HCT116 (cell line): ENCODE results near the gene TIMM10B. TPM values are rescaled to one million over a fixed set of nuclear protein-coding genes. Genes with fewer than 3 reads are reported as not detected.

Source experiments
- ATAC-seq: fragments of 200-7000 bp; cut with Tn5 transposase; 2 replicates; pipeline ENCODE4 v1.9.1; 2020; ENCODE audit warnings: mild to moderate bottlenecking, moderate library complexity
- BruUV-seq: library from RNA; stranded (reverse); fragments of 400-500 nt; replicated peaks from 2 replicates; lab custom pipeline; 2021; lab: Mats Ljungman, UMichigan
- CTCF ChIA-PET: fragments of 300-600 bp; sonication (Branson Sonifier 250); formaldehyde crosslinking; loops from one replicate; lab custom pipeline; 2021; ENCODE audit warnings: antibody characterized with exemption; lab: Charles Lee
- POLR2A ChIA-PET: fragments of 300-600, 350-600 bp; sonication (Branson Sonifier 250); formaldehyde crosslinking; loops from one replicate; lab custom pipeline; 2021; ENCODE audit warnings: antibody characterized with exemption; lab: Charles Lee
- RAD21 ChIA-PET, 2 experiments: fragments of 300-600 bp; sonication (Branson Sonifier 250); formaldehyde crosslinking; loops; one replicate each; lab custom pipeline; 2023; ENCODE audit warnings: low total read pairs in 2 of 2; ENCODE audit not compliant: uncharacterized antibody in 2 of 2, unreplicated experiment in 2 of 2, low non-redundant PET in 1 of 2; lab: Charles Lee
- DNase-seq: peaks from one replicate; pipeline ENCODE4 v3.0.0-alpha.2; 2010; ENCODE audit warnings: low read depth, low spot score
- H2AFZ ChIP-seq: fragments of 200-600 bp; shearing (Covaris generic), sonication (generic); 2 replicates; pipeline ENCODE4 v1.6.1; 2017; ENCODE audit warnings: low read depth, mixed run types, mixed read lengths, antibody characterized with exemption, low read length; ENCODE audit not compliant: poor library complexity, severe bottlenecking
- H3K27ac ChIP-seq: 2 replicates; pipeline ENCODE4 v1.5.1; 2012; ENCODE audit warnings: low read depth, low read length
- H3K27me3 ChIP-seq: fragments of 200-600 bp; sonication (generic); 2 replicates; pipeline ENCODE4 v1.6.1; 2016; ENCODE audit warnings: mixed run types, low read length, mixed read lengths; ENCODE audit not compliant: insufficient read depth
- H3K36me3 ChIP-seq, 2 experiments: fragments of 200-500 bp in 1 of 2; fragments of 200-600 bp in 1 of 2; sonication (Bioruptor generic) in 1 of 2; sonication (generic) in 1 of 2; 2 replicates each; pipeline versions ENCODE4 v1.5.1 to v1.6.1; 2014 to 2016; ENCODE audit warnings: low read length in 2 of 2, inconsistent platforms in 1 of 2, mixed read lengths in 1 of 2, mixed run types in 1 of 2; ENCODE audit not compliant: insufficient read depth in 2 of 2, control insufficient read depth in 1 of 2
- H3K4me1 ChIP-seq, 2 experiments: fragments of 200-600 bp in 1 of 2; sonication (generic) in 1 of 2; 2 replicates each; pipeline versions ENCODE4 v1.5.1 to v1.6.1; 2012 to 2017; ENCODE audit warnings: low read length in 2 of 2, inconsistent platforms in 1 of 2, mild to moderate bottlenecking in 1 of 2, mixed read lengths in 1 of 2, mixed run types in 1 of 2, moderate library complexity in 1 of 2; ENCODE audit not compliant: insufficient read depth in 2 of 2, control insufficient read depth in 1 of 2
- H3K4me2 ChIP-seq: fragments of 200-600 bp; sonication (generic); 2 replicates; pipeline ENCODE4 v1.6.1; 2017; ENCODE audit warnings: mixed run types, low read length, mixed read lengths
- H3K4me3 ChIP-seq, 2 experiments: fragments of 200-600 bp in 1 of 2; sonication (generic) in 1 of 2; replicated peaks in 1 of 2; 2 replicates each; pipeline ENCODE4 v1.5.1; 2011 to 2016; ENCODE audit warnings: low read length in 2 of 2, control low read depth in 1 of 2, low read depth in 1 of 2, mild to moderate bottlenecking in 1 of 2, mixed read lengths in 1 of 2, mixed run types in 1 of 2
- H3K79me2 ChIP-seq: fragments of 200-600 bp; sonication (generic); 2 replicates; pipeline ENCODE4 v1.6.1; 2017; ENCODE audit warnings: mild to moderate bottlenecking, mixed run types, low read length, moderate library complexity, mixed read lengths; ENCODE audit not compliant: insufficient read depth
- H3K9ac ChIP-seq: fragments of 200-600 bp; sonication (generic); 2 replicates; pipeline ENCODE4 v1.6.1; 2016; ENCODE audit warnings: low read length, mixed read lengths
- H3K9me2 ChIP-seq: fragments of 200-600 bp; sonication (generic), shearing (Covaris generic); 2 replicates; pipeline ENCODE4 v1.6.1; 2017; ENCODE audit warnings: mixed run types, mild to moderate bottlenecking, moderate library complexity; ENCODE audit not compliant: insufficient read depth
- H3K9me3 ChIP-seq, 2 experiments: fragments of 200-500 bp in 1 of 2; fragments of 200-600 bp in 1 of 2; sonication (Bioruptor generic) in 1 of 2; sonication (generic) in 1 of 2; 2 replicates each; pipeline ENCODE4 v1.6.1; 2014 to 2017; ENCODE audit warnings: low read length in 2 of 2, mixed read lengths in 2 of 2, inconsistent platforms in 1 of 2, low read depth in 1 of 2, mild to moderate bottlenecking in 1 of 2, mixed run types in 1 of 2, moderate library complexity in 1 of 2; ENCODE audit not compliant: control insufficient read depth in 1 of 2, insufficient read depth in 1 of 2
- H4K20me1 ChIP-seq: fragments of 200-600 bp; sonication (generic), shearing (Covaris generic); 2 replicates; pipeline ENCODE4 v1.6.1; 2017; ENCODE audit warnings: mixed run types, mild to moderate bottlenecking, moderate library complexity; ENCODE audit not compliant: insufficient read depth
- CBX3 ChIP-seq: IDR thresholded peaks from 2 replicates; pipeline ENCODE4 v1.6.1; 2012; ENCODE audit warnings: low read depth
- CTCF ChIP-seq, 3 experiments: fragments of 200-600 bp in 1 of 3; sonication (generic) in 1 of 3; IDR thresholded peaks in 2 of 3; conservative IDR thresholded peaks in 1 of 3; 2 replicates each; pipeline ENCODE4 v1.5.1; 2012 to 2017; ENCODE audit warnings: low read depth in 2 of 3, low read length in 2 of 3, antibody characterized with exemption in 1 of 3, borderline replicate concordance in 1 of 3, control low read depth in 1 of 3, mild to moderate bottlenecking in 1 of 3, mixed read lengths in 1 of 3, mixed run types in 1 of 3, moderate library complexity in 1 of 3; ENCODE audit not compliant: insufficient read depth in 1 of 3
- EGR1 ChIP-seq: IDR thresholded peaks from 2 replicates; pipeline ENCODE4 v1.6.1; 2012; ENCODE audit warnings: low read depth
- ELF1 ChIP-seq: IDR thresholded peaks from 2 replicates; pipeline ENCODE4 v1.6.1; 2012; ENCODE audit warnings: low read depth, borderline replicate concordance
- EZH2phosphoT487 ChIP-seq: fragments of 200-600 bp; IDR thresholded peaks from 2 replicates; pipeline ENCODE4 v1.6.1; 2018; ENCODE audit warnings: antibody characterized with exemption, borderline replicate concordance
- FOSL1 ChIP-seq: IDR thresholded peaks from 2 replicates; pipeline ENCODE4 v1.6.1; 2012; ENCODE audit warnings: low read depth
- JUND ChIP-seq: IDR thresholded peaks from 2 replicates; pipeline ENCODE4 v1.6.1; 2012
- MAX ChIP-seq: IDR thresholded peaks from 2 replicates; pipeline ENCODE4 v1.6.1; 2012
- POLR2A ChIP-seq: IDR thresholded peaks from 2 replicates; pipeline ENCODE4 v1.7.0; 2011; ENCODE audit warnings: borderline replicate concordance; ENCODE audit not compliant: insufficient read depth, insufficient read length; ENCODE audit errors: extremely low read depth
- POLR2AphosphoS5 ChIP-seq: IDR thresholded peaks from 2 replicates; pipeline ENCODE4 v1.6.1; 2011; ENCODE audit warnings: mild to moderate bottlenecking, low read depth, low read length, moderate library complexity
- RAD21 ChIP-seq: IDR thresholded peaks from 2 replicates; pipeline ENCODE4 v1.6.1; 2012; ENCODE audit warnings: low read depth, mild to moderate bottlenecking
- REST ChIP-seq: IDR thresholded peaks from 2 replicates; pipeline ENCODE4 v1.6.1; 2012; ENCODE audit warnings: low read depth
- SIN3A ChIP-seq: IDR thresholded peaks from 2 replicates; pipeline ENCODE4 v1.6.1; 2012; ENCODE audit warnings: low read depth
- SP1 ChIP-seq: IDR thresholded peaks from 2 replicates; pipeline ENCODE4 v1.6.1; 2012; ENCODE audit warnings: low read depth
- SRF ChIP-seq: IDR thresholded peaks from 2 replicates; pipeline ENCODE4 v1.6.1; 2012; ENCODE audit warnings: low read depth
- YY1 ChIP-seq: IDR thresholded peaks from 2 replicates; pipeline ENCODE4 v1.6.1; 2011; ENCODE audit warnings: low read length, low read depth, moderate library complexity, mild to moderate bottlenecking; ENCODE audit not compliant: insufficient replicate concordance; ENCODE audit errors: extremely low read depth
- ZBTB33 ChIP-seq: IDR thresholded peaks from 2 replicates; pipeline ENCODE4 v1.6.1; 2011; ENCODE audit warnings: mild to moderate bottlenecking, low read length, moderate library complexity; ENCODE audit not compliant: insufficient replicate concordance; ENCODE audit errors: extremely low read depth
- intact Hi-C: fragments of 100-400 bp; cut with micrococcal nuclease; formaldehyde crosslinking; loops from 2 replicates; pipeline ENCODE4 v1.10.0; 2022
- total RNA-seq: library from RNA; stranded (reverse); gene quantifications from one replicate; pipeline ENCODE4 v1.2.1, GENCODE V29; 2021; ENCODE audit not compliant: unreplicated experiment

TIMM10B gene
- total RNA-seq, 1 experiment from 2014 or later, result 22.9 TPM

GRCh38 chr11:6485661-6486060 lies 4.4 kb downstream of the TIMM10B start:
- TF ChIP-seq MAX, result no peak
- no peak for TF ChIP-seq SRF
- no peak for TF ChIP-seq POLR2A
- no peak for TF ChIP-seq CBX3
- TF ChIP-seq FOSL1, result no peak
- TF ChIP-seq SP1, result no peak
- TF ChIP-seq CTCF (IDR thresholded peaks at IDR 0.05 in 2 of 3, conservative IDR thresholded peaks at IDR 0.05 in 1 of 3; ENCODE audit: borderline replicate concordance in 1 of 3, insufficient read depth in 1 of 3, low read depth in 2 of 3, low read length in 2 of 3), result no peak
- TF ChIP-seq REST, result no peak
- TF ChIP-seq YY1, result no peak
- TF ChIP-seq RAD21, result no peak
- no peak for TF ChIP-seq SIN3A
- no peak for TF ChIP-seq JUND
- no peak for TF ChIP-seq EGR1
- no peak for TF ChIP-seq ZBTB33
- TF ChIP-seq EZH2phosphoT487, result no peak
- no peak for TF ChIP-seq ELF1
- no peak for TF ChIP-seq POLR2AphosphoS5
- H3K27me3 ChIP-seq, result no peaks in the 10 kb centered on the region
- H3K4me2 ChIP-seq, result no peak overlapping the region
- CTCF ChIA-PET, result no interaction called here
- no peak overlapping the region for H2AFZ ChIP-seq
- no peaks in the 10 kb centered on the region for H3K9me3 ChIP-seq
- no peak for DNase-seq
- peaks cover 20 to 42% of the 10 kb centered on the region in 2 experiments for H3K36me3 ChIP-seq
- POLR2A ChIA-PET, result no interaction called here
- H3K4me3 ChIP-seq, result no peak overlapping the region
- H3K79me2 ChIP-seq, result peaks cover 29% of the 10 kb centered on the region
- no peak overlapping the region for H3K27ac ChIP-seq
- intact Hi-C loops, result no loop called here
- no peak for ATAC-seq
- RAD21 ChIA-PET, result no interaction called here
- H3K9ac ChIP-seq, result no peak overlapping the region
- H4K20me1 ChIP-seq, result no peaks in the 10 kb centered on the region; the same call in 1 of the 2 replicates
- BruUV-seq, result no TSS peak
- peaks cover 6 to 10% of the 10 kb centered on the region in 2 experiments; a peak in 3 of 4 replicates for H3K4me1 ChIP-seq
- H3K9me2 ChIP-seq, result no peaks in the 10 kb centered on the region
